ENCODE measurements around the gene RMRP. TPM values are rescaled to one million over a fixed set of nuclear protein-coding genes. Genes with fewer than 3 reads are reported as not detected.

The RMRP gene
- total and polyA plus RNA-seq, 9 of the 15 experiments (the other 6 are each of a cell fraction or from before 2014, with no cell fraction given) = 75.7 to 89,974 (median 13,378) TPM; not detected in 3

GRCh38 chr9:35660966-35661415 lies 3.2 kb upstream of the RMRP start (continued):
- peak; percentile 30; the same call in 1 of the 2 replicates for TF ChIP-seq ZNF263 (CRISPR knock-in tag; IDR thresholded peaks at IDR 0.05; ENCODE audit: borderline replicate concordance)
- TF ChIP-seq SRSF9 (IDR thresholded peaks at IDR 0.05; ENCODE audit: borderline replicate concordance, low read depth, low read length) = no peak
- TF ChIP-seq RAD51 (IDR thresholded peaks at IDR 0.05; ENCODE audit: borderline replicate concordance, low read depth) = no peak
- TF ChIP-seq KDM4B (IDR thresholded peaks at IDR 0.05; ENCODE audit: borderline replicate concordance in 2 of 2, low read depth in 1 of 2) = no peak
- no peak for TF ChIP-seq LCOR (CRISPR knock-in tag; IDR thresholded peaks at IDR 0.05)
- TF ChIP-seq MXI1 (IDR thresholded peaks at IDR 0.05; ENCODE audit: low read depth, low read length) = no peak
- no peak for TF ChIP-seq FOS (IDR thresholded peaks at IDR 0.05; ENCODE audit: extremely low read depth, insufficient read length)
- no peak for TF ChIP-seq ILF3 (IDR thresholded peaks at IDR 0.05; ENCODE audit: borderline replicate concordance)
- no peak for TF ChIP-seq ZNF133 (CRISPR knock-in tag; IDR thresholded peaks at IDR 0.05)
- TF ChIP-seq PML (IDR thresholded peaks at IDR 0.05; ENCODE audit: low read length) = no peak
- 0 out of 2 replicates have a peak, but pooled peaks have one; percentile 14 for TF ChIP-seq GABPA (tag; conservative IDR thresholded peaks at IDR 0.05; ENCODE audit: low read depth)
- no peak for TF ChIP-seq ZNF57 (CRISPR knock-in tag; IDR thresholded peaks at IDR 0.05)
- TF ChIP-seq FOXP4 (CRISPR knock-in tag; IDR thresholded peaks at IDR 0.05; ENCODE audit: borderline replicate concordance) = no peak
- no peak for TF ChIP-seq DACH1 (IDR thresholded peaks at IDR 0.05; ENCODE audit: partially characterized antibody)
- TF ChIP-seq VEZF1 (CRISPR knock-in tag; IDR thresholded peaks at IDR 0.05) = no peak
- TF ChIP-seq SAFB2 (IDR thresholded peaks at IDR 0.05; ENCODE audit: borderline replicate concordance, low read depth, low read length, severe bottlenecking) = no peak
- TF ChIP-seq, protein P1, sequence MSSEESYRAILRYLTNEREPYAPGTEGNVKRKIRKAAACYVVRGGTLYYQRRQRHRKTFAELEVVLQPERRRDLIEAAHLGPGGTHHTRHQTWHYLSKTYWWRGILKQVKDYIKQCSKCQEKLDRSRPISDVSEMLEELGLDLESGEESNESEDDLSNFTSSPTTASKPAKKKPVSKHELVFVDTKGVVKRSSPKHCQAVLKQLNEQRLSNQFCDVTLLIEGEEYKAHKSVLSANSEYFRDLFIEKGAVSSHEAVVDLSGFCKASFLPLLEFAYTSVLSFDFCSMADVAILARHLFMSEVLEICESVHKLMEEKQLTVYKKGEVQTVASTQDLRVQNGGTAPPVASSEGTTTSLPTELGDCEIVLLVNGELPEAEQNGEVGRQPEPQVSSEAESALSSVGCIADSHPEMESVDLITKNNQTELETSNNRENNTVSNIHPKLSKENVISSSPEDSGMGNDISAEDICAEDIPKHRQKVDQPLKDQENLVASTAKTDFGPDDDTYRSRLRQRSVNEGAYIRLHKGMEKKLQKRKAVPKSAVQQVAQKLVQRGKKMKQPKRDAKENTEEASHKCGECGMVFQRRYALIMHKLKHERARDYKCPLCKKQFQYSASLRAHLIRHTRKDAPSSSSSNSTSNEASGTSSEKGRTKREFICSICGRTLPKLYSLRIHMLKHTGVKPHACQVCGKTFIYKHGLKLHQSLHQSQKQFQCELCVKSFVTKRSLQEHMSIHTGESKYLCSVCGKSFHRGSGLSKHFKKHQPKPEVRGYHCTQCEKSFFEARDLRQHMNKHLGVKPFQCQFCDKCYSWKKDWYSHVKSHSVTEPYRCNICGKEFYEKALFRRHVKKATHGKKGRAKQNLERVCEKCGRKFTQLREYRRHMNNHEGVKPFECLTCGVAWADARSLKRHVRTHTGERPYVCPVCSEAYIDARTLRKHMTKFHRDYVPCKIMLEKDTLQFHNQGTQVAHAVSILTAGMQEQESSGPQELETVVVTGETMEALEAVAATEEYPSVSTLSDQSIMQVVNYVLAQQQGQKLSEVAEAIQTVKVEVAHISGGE (CRISPR knock-in tag; IDR thresholded peaks at IDR 0.05) = 0 out of 6 replicates have a peak, but pooled peaks of 1 of the 3 experiments have one; percentile 17
- no peak for TF ChIP-seq SMC3 (conservative IDR thresholded peaks at IDR 0.05; ENCODE audit: insufficient read depth, low read depth, low read length)
- peak; percentile 35 to 64 (median 46); a peak in 5 of 6 replicates for TF ChIP-seq CTCF (IDR thresholded peaks at IDR 0.05 in 2 of 3, conservative IDR thresholded peaks at IDR 0.05 in 1 of 3; ENCODE audit: insufficient read depth in 2 of 3, low read depth in 1 of 3, low read length in 3 of 3)
